Right lobe of liver (tissue), 4 donors: ENCODE data around the gene SIGLEC1.

ENCODE experiments used
- CTCF ChIP-seq, 4 donors: fragments of 200-600 bp in 3 of 4; fragments of 450-650 bp in 1 of 4; IDR thresholded peaks; one replicate each; pipeline versions ENCODE4 v1.5.1 to v1.8.0; 2016 to 2022; ENCODE audit warnings: antibody characterized with exemption in 4 of 4, mild to moderate bottlenecking in 2 of 4
- POLR2A ChIP-seq: fragments of 450-650 bp; IDR thresholded peaks from one replicate; pipeline ENCODE4 v1.6.1; 2017; ENCODE audit warnings: antibody characterized with exemption, mild to moderate bottlenecking
- donor health status: DM: no; HTN: no; CAD: no.
- donor health status: DM: no; HTN: no; CAD: no.
- donor health status: DM: no; HTN: yes; CAD: no.

GRCh38 chr20:3672547-3673171 is 39.7 kb downstream of the SIGLEC1 start:
- TF ChIP-seq CTCF (IDR thresholded peaks at IDR 0.05): no peak
- no peak for TF ChIP-seq POLR2A
